GM12873 (cell line): ENCODE results near the gene PCSK1N.

Experiments used
- TF ChIP-seq, protein P1 (sequence below): IDR thresholded peaks from 2 replicates; pipeline ENCODE4 v1.5.1; 2012; ENCODE audit warnings: low read depth, mild to moderate bottlenecking, moderate library complexity, low read length, control low read depth; ENCODE audit not compliant: insufficient read depth; ENCODE audit errors: missing control alignments

Gene PCSK1N

DNA sequence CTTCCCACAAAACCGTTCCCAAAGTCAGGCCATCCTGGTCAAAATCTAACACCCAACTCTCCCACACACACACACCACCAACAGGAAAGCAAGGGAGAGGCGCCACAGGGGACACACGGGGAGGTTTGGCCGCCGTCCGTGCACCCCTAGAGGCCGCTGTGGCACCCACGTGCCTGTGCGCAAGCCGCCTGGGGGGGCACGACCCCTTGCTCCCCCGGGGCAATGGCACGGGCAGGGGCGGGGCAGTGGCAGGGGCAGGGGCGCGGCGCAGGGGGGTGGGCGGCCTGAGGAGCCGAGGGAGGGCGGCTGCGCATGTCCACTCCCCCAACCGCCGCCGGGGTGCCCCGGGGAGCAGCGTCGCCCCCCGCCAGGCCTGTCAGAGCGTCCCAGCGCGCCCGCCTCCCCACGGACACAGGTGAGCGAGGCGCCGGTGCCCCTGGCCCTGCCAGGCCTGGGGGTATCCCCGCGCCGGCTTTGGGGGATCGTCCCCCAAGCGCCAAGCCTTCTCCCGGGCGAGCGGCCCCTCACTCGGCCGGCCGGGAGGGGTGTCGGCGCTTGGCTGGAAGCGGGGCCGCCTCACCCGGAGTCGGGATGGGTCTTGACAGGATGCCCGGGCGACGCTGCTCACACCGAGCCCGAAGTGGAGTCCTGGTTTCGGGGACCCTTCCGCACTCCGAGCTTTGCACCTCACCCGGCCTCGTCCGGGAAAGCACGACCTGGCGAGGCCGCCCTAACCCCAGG is 9.1 kb downstream of the PCSK1N start, which contains the start of gene ERAS:
Gene ERAS, plus strand, starts transcription at position 379 of the 741 bp plus-strand sequence. CDS start 2,611 bp downstream, outside the sequence.
- TF ChIP-seq, protein P1, sequence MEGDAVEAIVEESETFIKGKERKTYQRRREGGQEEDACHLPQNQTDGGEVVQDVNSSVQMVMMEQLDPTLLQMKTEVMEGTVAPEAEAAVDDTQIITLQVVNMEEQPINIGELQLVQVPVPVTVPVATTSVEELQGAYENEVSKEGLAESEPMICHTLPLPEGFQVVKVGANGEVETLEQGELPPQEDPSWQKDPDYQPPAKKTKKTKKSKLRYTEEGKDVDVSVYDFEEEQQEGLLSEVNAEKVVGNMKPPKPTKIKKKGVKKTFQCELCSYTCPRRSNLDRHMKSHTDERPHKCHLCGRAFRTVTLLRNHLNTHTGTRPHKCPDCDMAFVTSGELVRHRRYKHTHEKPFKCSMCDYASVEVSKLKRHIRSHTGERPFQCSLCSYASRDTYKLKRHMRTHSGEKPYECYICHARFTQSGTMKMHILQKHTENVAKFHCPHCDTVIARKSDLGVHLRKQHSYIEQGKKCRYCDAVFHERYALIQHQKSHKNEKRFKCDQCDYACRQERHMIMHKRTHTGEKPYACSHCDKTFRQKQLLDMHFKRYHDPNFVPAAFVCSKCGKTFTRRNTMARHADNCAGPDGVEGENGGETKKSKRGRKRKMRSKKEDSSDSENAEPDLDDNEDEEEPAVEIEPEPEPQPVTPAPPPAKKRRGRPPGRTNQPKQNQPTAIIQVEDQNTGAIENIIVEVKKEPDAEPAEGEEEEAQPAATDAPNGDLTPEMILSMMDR: peak; percentile 35

DNA sequence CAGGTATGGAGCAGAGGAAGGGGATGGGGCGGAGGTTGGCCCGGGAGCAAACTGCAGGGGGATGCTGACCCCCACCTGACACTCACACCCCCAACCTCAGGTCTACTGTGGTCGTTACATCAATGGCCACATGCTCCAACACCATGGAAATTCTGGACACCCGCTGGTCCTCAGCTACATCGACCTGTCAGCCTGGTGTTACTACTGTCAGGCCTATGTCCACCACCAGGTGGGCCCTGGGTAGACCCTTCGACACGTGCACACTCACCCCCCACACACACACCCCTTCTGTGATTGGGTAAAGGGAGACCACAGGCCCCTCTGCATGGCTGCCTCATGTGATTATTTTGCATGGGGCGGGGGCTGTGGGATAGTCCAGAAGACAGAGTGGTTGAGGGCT is 11.3 kb downstream of the PCSK1N start:
- TF ChIP-seq, protein P1: no peak

DNA sequence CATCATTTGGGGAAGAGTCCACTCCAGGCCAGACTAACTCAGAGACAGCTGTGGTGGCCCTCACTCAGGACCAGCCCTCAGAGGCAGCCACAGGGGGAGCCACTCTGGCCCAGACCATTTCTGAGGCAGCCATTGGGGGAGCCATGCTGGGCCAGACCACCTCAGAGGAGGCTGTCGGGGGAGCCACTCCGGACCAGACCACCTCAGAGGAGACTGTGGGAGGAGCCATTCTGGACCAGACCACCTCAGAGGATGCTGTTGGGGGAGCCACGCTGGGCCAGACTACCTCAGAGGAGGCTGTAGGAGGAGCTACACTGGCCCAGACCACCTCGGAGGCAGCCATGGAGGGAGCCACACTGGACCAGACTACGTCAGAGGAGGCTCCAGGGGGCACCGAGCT is 12.4 kb downstream of the PCSK1N start:
- TF ChIP-seq, protein P1: no peak

DNA sequence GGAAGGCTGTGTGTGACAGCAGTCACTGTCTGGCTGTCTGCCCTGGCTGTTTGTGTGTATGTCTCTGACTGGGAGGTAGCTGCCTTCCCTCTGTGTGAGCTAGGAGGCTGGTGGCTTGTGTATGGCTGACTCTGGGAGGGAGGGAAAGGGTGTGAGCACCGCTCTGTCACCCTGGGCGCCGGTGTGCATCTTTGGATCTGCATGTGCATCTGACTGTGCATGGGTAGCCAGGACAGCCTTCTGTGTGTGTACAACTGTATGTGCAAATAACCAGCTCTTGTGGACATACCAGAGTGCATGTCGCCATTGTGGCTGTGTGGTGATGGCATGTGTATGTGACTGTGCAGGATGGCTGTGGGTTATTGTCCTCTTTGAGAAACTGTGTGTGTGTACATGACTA is 16.5 kb downstream of the PCSK1N start:
- TF ChIP-seq, protein P1: no peak

DNA sequence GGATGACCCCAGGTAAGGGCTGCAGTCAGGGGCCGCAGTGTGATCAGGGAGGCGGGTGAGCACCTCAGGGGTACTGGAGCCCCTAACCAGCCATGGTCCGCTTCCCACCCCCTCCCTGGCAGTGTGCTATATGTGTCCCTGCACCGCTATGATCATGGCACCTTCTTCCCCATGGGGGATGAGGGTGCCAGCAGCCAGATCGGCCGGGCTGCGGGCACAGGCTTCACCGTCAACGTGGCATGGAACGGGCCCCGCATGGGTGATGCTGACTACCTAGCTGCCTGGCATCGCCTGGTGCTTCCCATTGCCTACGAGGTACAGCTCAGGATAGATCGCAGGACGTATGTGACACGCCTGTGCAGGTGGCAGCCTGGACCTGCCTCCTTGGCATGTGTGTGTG is 17.3 kb downstream of the PCSK1N start:
- TF ChIP-seq, protein P1: no peak

DNA sequence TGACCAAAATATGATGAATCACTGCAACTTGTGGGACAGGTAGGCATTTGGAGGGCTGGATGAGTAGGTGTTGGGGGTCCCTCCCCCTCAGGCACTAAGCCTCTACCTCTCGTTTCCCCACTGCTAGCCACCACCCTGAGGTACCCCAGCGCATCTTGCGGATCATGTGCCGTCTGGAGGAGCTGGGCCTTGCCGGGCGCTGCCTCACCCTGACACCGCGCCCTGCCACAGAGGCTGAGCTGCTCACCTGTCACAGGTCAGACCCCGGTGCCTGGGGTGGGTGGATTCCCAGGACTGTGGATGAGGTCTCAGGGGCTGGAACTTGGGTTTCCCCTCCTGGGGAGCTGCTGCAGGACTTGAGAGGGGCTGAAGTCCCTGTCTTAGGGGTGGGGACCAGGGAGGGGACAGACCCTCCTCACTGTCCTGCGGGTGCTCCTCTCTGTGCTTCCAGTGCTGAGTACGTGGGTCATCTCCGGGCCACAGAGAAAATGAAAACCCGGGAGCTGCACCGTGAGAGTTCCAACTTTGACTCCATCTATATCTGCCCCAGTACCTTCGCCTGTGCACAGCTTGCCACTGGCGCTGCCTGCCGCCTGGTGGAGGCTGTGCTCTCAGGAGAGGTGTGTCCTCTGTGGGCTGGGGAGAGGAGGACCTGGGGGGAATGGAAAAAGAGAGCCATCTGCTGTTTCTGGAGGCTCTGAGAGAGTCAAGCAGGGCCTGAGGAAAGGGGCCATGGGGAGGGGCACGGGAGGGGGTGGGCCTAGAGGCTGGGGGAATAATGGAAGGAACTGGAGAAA is 19.2 kb downstream of the PCSK1N start:
- TF ChIP-seq, protein P1: no peak

DNA sequence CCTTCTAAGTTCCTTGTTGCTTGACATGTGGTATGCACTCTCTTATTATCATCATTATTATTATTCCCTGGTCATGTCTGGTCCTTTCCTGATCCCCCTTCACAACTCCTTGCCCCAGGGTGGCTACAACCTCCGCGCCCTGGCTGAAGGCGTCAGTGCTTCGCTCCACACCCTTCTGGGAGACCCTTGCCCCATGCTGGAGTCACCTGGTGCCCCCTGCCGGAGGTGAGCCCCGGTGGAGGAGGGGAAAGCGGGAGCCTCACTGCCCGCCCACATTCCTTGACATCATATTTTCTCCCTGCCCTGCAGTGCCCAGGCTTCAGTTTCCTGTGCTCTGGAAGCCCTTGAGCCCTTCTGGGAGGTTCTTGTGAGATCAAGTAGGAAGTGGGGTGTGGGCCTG is 20.1 kb downstream of the PCSK1N start:
- TF ChIP-seq, protein P1: no peak
